Astrocyte of the spinal cord (primary cell): ENCODE data around the gene VSTM2L.

ENCODE experiments used
- DNase-seq: peaks from one replicate; pipeline ENCODE4 v3.0.0; 2011; ENCODE audit warnings: low read depth, low spot score
- H3K4me3 ChIP-seq: 2 replicates; pipeline ENCODE4 v1.5.1; 2011; ENCODE audit warnings: low read depth, mild to moderate bottlenecking, low read length, moderate library complexity
- CTCF ChIP-seq: IDR thresholded peaks from 2 replicates; pipeline ENCODE4 v1.5.1; 2012; ENCODE audit warnings: low read depth, mild to moderate bottlenecking, low read length, inconsistent platforms
- in situ Hi-C: cut with HindIII; loops from 2 replicates; pipeline ENCODE4 v1.10.0; 2017; ENCODE audit warnings: low sequenced_read_pairs

VSTM2L gene

GRCh38 chr20:37871751-37872150 lies 31.2 kb upstream of the VSTM2L start:
- DNase-seq = no peak
- no peak for TF ChIP-seq CTCF
- no peak overlapping the region for H3K4me3 ChIP-seq
- in situ Hi-C loops = no loop called here

- in situ Hi-C loops = no loop called here
- no peak for TF ChIP-seq CTCF
Observed at GRCh38 chr20:37872161-37872560, 30.8 kb upstream of the VSTM2L start.

DNA sequence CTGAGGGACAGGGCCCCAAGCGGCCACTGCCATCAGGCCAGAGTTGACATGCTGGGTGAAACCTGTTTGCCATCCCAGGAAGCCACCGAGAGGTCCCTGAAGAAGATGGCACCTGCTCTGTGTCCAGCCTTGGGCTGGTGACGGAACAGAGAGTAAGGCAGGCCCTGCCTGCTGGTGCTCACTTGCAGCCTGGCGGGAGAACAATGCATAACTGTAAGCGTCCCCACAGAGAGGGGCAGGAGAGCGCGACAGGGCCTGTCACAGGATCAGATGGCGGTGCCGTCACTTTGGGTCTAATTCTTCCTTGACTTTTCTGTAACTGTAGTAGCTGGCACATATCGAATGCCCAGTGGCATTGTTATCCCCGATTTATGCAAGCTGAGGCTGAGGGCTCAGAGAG lies 29.0 kb upstream of the VSTM2L start:
- DNase-seq = no peak
- TF ChIP-seq CTCF = no peak
- in situ Hi-C loops = no loop called here

More at GRCh38 chr20:37872161-37872560, 30.8 kb upstream of the VSTM2L start:
- no peak for DNase-seq
- H3K4me3 ChIP-seq = no peak overlapping the region

DNA sequence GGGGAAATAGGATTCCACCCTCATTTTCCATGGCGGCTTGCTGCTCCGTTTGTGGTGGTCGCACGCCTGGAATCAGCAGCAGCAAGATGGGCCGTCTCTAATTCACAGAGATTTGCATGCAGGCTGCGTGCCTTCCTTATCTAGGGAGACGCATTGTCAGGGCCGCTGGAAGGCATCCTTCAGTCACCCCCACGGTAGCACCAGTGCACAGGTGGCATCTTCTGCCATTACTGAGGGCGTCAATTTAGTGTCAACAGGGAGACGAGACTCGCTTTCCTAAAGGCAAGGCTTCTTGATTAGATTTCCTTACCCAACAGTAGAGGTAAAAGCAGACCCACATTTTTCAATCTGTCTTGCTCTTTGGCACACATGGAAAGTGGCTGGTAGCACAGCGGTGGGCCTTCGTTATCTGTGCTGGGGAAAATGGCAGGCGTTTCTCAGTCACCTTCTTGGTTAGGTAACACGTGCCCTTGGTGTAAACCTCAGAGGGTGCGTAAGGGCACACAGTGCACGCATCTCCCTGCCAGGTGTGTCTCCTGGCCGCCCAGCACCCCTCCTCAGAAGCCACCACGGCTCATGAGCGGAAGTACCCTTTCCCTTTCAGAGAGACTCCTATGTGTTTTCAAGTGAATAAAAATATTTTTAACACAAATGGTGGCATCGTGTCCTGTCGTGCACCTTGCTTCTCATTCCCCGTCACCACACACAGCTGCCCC lies 27.3 kb upstream of the VSTM2L start:
- in situ Hi-C loops = no loop called here
- DNase-seq = no peak
- no peak overlapping the region for H3K4me3 ChIP-seq
- no peak for TF ChIP-seq CTCF

More for the DNA sequence above, 29.0 kb upstream of the VSTM2L start:
- H3K4me3 ChIP-seq = no peak overlapping the region

GRCh38 chr20:37876863-37877262 lies 26.1 kb upstream of the VSTM2L start:
- in situ Hi-C loops = no loop called here
- no peak for TF ChIP-seq CTCF
- no peak overlapping the region for H3K4me3 ChIP-seq
- no peak for DNase-seq

DNA sequence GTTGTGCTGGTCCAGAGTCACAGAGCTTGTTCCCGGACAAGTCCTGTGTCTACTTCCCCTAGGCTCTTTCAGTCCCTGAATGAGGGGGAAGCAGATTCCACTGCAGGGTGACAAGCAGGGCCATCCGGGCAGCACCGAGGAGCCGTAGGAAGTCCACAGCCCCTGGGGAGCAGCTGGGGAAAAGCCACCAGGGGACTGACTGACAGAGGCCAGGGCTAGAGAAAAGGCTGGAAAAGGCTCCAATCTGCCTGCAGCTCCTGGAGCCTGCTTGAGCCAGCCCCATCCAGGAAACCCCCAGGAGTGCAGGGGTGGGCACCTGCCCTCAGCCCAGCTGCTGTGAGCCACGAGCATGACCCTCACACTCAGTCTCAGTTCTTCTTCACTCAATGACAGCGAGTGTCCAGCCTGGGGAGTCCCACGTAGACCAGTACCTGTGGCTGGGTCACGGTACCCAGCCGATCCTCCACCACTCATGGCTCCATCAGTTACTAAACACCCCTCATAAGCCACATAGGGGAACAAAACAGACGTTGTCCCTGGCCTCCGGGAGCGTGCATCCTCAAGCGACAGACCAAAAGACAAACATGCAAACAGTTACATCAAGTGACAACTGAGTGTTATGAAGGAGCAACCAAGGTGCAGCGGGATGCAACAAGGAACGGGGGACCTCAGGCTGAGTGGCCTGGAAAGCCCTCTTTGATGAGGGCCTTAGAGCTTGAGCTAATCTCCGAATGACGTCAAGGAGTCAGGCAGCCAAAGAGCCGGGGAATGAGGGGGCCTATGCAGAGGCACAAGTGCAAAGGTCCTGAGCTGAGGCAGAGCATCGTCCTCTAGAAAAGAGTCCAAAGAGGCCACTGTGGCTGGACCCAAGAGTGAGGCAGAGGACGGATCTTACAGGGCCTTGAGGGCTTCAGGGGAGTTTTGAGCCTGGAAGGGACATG lies 24.8 kb upstream of the VSTM2L start:
- in situ Hi-C loops = no loop called here
- TF ChIP-seq CTCF = no peak
- DNase-seq = no peak
- H3K4me3 ChIP-seq = no peak overlapping the region
